ENCODE data around the gene CNBD2. TPM values are rescaled to one million over a fixed set of nuclear protein-coding genes. Genes with fewer than 3 reads are reported as not detected.

CNBD2 gene
- polyA plus RNA-seq, 1 donor from 2014 or later, result 9.5 TPM

GRCh38 chr20:35988910-35989463 is 20.6 kb downstream of the CNBD2 start:
- Histone ChIP-seq H3K9ac (ENCODE audit: low read length) (no peak overlapping the region), H3K27me3 (ENCODE audit: insufficient read depth, low read depth, low read length) (no peaks in the 10 kb centered on the region), H4K20me1 (ENCODE audit: insufficient read depth) (no peaks in the 10 kb centered on the region), H3K4me2 (ENCODE audit: low read length) (no peak overlapping the region), H3F3A (ENCODE audit: insufficient read depth, low read length, poor library complexity, severe bottlenecking) (no peaks in the 10 kb centered on the region), H3K36me3 (ENCODE audit: insufficient read depth, low read length) (no peaks in the 10 kb centered on the region), H3K9me2 (ENCODE audit: insufficient read depth, low read length) (no peaks in the 10 kb centered on the region), H3K4me3 (ENCODE audit: low read length) (no peak overlapping the region), H3K27ac (ENCODE audit: low read length) (no peak overlapping the region), H3K79me2 (replicated peaks; ENCODE audit: insufficient read depth, low read length) (no peaks in the 10 kb centered on the region), H3K9me3 (ENCODE audit: low read length) (no peaks in the 10 kb centered on the region), H2AFZ (ENCODE audit: low read depth, low read length) (no peak overlapping the region)
- TF ChIP-seq TAF1 (IDR thresholded peaks at IDR 0.05; ENCODE audit: low read depth), result no peak
- no peak for TF ChIP-seq MXI1 (conservative IDR thresholded peaks at IDR 0.05; ENCODE audit: poor library complexity, severe bottlenecking)
- no peak for TF ChIP-seq SMC3 (conservative IDR thresholded peaks at IDR 0.05; ENCODE audit: poor library complexity)
- no peak for TF ChIP-seq POLR2AphosphoS5 (IDR thresholded peaks at IDR 0.05)
- TF ChIP-seq CTCF (IDR thresholded peaks at IDR 0.05; ENCODE audit: poor library complexity, severe bottlenecking), result no peak
- TF ChIP-seq EZH2 (IDR thresholded peaks at IDR 0.05; ENCODE audit: borderline replicate concordance, insufficient read depth, low read length, poor library complexity, severe bottlenecking), result no peak
- no peak for TF ChIP-seq RAD21 (conservative IDR thresholded peaks at IDR 0.05)
- TF ChIP-seq EP300 (conservative IDR thresholded peaks at IDR 0.05; ENCODE audit: poor library complexity, severe bottlenecking), result no peak
- no peak for TF ChIP-seq REST (IDR thresholded peaks at IDR 0.05; ENCODE audit: borderline replicate concordance)

DNA sequence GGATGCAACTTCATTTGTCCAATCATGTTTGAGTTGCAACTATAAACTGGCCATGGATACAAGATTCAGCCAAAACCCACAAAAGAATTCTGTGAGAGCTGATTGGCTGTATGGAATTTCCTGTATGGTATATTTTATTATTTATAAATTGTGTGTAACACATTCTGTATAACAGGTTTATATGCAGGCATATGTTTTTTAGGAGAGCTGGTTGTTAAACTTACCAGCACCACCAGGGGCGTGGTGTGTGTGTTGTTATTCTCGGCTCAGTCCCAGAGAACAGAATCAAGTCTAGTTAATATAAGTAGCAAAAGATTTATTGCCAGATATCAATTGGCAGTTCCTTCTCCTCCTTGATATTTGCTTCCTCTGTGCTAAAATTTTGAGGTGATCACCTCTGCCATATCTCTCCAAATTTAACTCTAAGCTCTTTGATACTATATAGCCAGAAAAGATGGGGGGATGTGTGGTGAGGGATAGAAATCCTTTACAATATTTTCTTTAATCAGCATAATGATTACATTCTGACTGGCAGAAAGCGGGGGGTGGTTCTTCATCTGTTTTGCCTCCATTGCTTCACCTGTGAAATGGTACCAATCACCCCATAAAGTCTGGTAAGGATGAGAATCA is 22.9 kb downstream of the CNBD2 start:
- Histone ChIP-seq H2AFZ (ENCODE audit: low read depth, low read length) (no peak overlapping the region), H3K9me2 (ENCODE audit: insufficient read depth, low read length) (no peaks in the 10 kb centered on the region), H4K20me1 (ENCODE audit: insufficient read depth) (no peaks in the 10 kb centered on the region), H3K36me3 (ENCODE audit: insufficient read depth, low read length) (no peaks in the 10 kb centered on the region), H3K27ac (ENCODE audit: low read length) (no peak overlapping the region), H3F3A (ENCODE audit: insufficient read depth, low read length, poor library complexity, severe bottlenecking) (no peaks in the 10 kb centered on the region), H3K9ac (ENCODE audit: low read length) (no peak overlapping the region), H3K27me3 (ENCODE audit: insufficient read depth, low read depth, low read length) (no peaks in the 10 kb centered on the region), H3K4me2 (ENCODE audit: low read length) (no peak overlapping the region), H3K79me2 (replicated peaks; ENCODE audit: insufficient read depth, low read length) (no peaks in the 10 kb centered on the region), H3K9me3 (ENCODE audit: low read length) (no peaks in the 10 kb centered on the region), H3K4me3 (ENCODE audit: low read length) (no peak overlapping the region)
- TF ChIP-seq POLR2AphosphoS5 (IDR thresholded peaks at IDR 0.05), result no peak
- TF ChIP-seq CTCF (IDR thresholded peaks at IDR 0.05; ENCODE audit: poor library complexity, severe bottlenecking), result peak; percentile 50

Data from neural cell (in vitro differentiated cells).